K562 (cell line): ENCODE data around the gene ANKRD10.

Experiments used
- ATF3 ChIP-seq, 2 experiments: fragments of 450-650 bp in 1 of 2; sonication (generic) in 1 of 2; formaldehyde crosslinking in 1 of 2; IDR thresholded peaks in 1 of 2; conservative IDR thresholded peaks in 1 of 2; 2 replicates each; pipeline versions ENCODE4 v1.6.1 to v1.8.1; 2016 to 2023; ENCODE audit warnings: mild to moderate bottlenecking in 2 of 2, moderate library complexity in 2 of 2, inconsistent platforms in 1 of 2, missing genetic modification reagents in 1 of 2
- ELF4 ChIP-seq: fragments of 450-650 bp; formaldehyde crosslinking; IDR thresholded peaks from 2 replicates; pipeline ENCODE4 v1.4.0; 2022; ENCODE audit warnings: missing genetic modification characterization
- HDAC2 ChIP-seq: fragments of 450-650 bp; IDR thresholded peaks from 2 replicates; pipeline ENCODE4 v1.6.1; 2016; ENCODE audit warnings: mild to moderate bottlenecking
- KLF6 ChIP-seq: fragments of 250-450 bp; sonication (Bioruptor Pico); IDR thresholded peaks from 2 replicates; pipeline ENCODE4 v1.4.0; 2020; ENCODE audit warnings: mild to moderate bottlenecking, moderate library complexity, borderline replicate concordance
- PTBP1 ChIP-seq: fragments of 200-400 bp; formaldehyde crosslinking; IDR thresholded peaks from 2 replicates; pipeline ENCODE4 v1.6.1; 2017; ENCODE audit warnings: low read depth, low read length
- STAT5B ChIP-seq: fragments of 250-450 bp; sonication (Bioruptor Pico); IDR thresholded peaks from 2 replicates; pipeline ENCODE4 v1.8.0; 2021; ENCODE audit warnings: mild to moderate bottlenecking, inconsistent platforms
- YY1 ChIP-seq, 3 experiments: IDR thresholded peaks; 2 replicates each; pipeline ENCODE4 v1.6.1; 2011; ENCODE audit warnings: low read length in 2 of 3, mild to moderate bottlenecking in 2 of 3, moderate library complexity in 2 of 3, borderline replicate concordance in 1 of 3, control low read depth in 1 of 3, low read depth in 1 of 3; ENCODE audit not compliant: insufficient read depth in 3 of 3, insufficient replicate concordance in 2 of 3, control insufficient read depth in 1 of 3, insufficient read length in 1 of 3; ENCODE audit errors: extremely low read depth in 1 of 3
- ZNF3 ChIP-seq: fragments of 250-450 bp; sonication (Bioruptor Pico); IDR thresholded peaks from 2 replicates; pipeline ENCODE4 v1.5.0; 2021; ENCODE audit warnings: mild to moderate bottlenecking, moderate library complexity
- ZNF76 ChIP-seq: fragments of 250-450 bp; sonication (Bioruptor Pico); IDR thresholded peaks from 2 replicates; pipeline ENCODE4 v1.4.0; 2020; ENCODE audit warnings: mild to moderate bottlenecking, moderate library complexity, borderline replicate concordance
- TF ChIP-seq, protein P1 (sequence below), 3 experiments: IDR thresholded peaks in 2 of 3; conservative IDR thresholded peaks in 1 of 3; 2 replicates each; pipeline ENCODE4 v1.5.1; 2011 to 2012; ENCODE audit warnings: low read length in 3 of 3, mild to moderate bottlenecking in 3 of 3, control low read depth in 2 of 3, improper control_type of control experiment in 1 of 3, inconsistent platforms in 1 of 3, low read depth in 1 of 3, mixed read lengths in 1 of 3, moderate library complexity in 1 of 3; ENCODE audit not compliant: insufficient read depth in 2 of 3
- TF ChIP-seq, protein P2 (sequence below): IDR thresholded peaks from 2 replicates; pipeline ENCODE4 v1.6.1; 2011; ENCODE audit warnings: borderline replicate concordance, low read depth, mild to moderate bottlenecking, moderate library complexity, low read length; ENCODE audit not compliant: insufficient read depth, poor library complexity, severe bottlenecking

DNA sequence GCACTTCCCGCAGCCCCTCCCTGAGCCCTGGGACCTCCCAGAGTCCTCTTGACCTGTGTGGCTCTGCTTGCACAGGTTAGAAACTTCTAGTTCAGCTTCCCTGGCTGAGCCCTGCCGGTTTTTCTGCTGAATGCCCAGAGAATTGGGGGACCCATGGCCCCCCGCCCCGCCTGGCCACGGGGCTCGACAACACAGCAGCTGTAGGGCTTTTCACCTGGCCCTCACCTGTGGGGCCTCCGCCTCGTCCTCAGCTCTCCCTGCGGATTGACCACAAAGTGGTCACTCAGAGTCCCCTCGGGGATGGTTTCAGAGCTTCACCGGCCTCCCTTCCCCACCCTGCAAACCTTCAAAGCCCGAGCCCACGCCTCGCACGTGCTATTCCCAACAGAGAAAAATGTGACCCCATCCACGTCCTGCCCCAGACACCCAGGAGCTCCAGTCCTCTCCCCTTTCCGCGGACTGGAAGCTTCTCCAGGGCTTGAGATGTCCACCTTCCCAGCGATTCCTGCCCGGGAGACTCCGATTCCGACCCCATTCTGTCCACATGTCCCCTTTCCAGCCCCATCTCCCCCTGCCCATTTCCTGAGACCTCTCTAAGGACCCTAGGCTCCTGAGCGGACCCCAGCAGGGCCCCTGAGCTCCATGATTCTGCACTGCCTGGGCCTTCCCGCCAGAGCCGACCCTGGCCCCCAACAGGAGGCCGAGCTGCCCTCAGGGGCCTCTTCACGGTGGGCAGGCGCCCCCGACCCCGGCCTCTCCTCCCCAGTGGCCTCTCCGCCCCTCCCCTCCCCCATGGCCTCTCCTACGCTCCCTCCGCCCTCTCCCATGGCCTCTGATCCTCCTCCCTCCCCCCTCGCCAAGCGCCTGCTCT is 41.9 kb downstream of the ANKRD10 start:
- TF ChIP-seq ZNF3 (CRISPR knock-in tag) (no peak), PTBP1 (no peak), YY1 (IDR thresholded peaks at IDR 0.05; ENCODE audit: borderline replicate concordance in 1 of 3, control insufficient read depth in 1 of 3, extremely low read depth in 1 of 3, insufficient read depth in 3 of 3, insufficient read length in 1 of 3, insufficient replicate concordance in 2 of 3, low read depth in 1 of 3, low read length in 2 of 3) (no peak), HDAC2 (no peak), STAT5B (no peak), KLF6 (no peak), ELF4 (CRISPR knock-in tag) (no peak), ATF3 (IDR thresholded peaks at IDR 0.05) (no peak), ATF3 (CRISPR knock-in tag; conservative IDR thresholded peaks at IDR 0.05) (no peak), ZNF76 (CRISPR knock-in tag) (no peak)
- TF ChIP-seq, protein P1, sequence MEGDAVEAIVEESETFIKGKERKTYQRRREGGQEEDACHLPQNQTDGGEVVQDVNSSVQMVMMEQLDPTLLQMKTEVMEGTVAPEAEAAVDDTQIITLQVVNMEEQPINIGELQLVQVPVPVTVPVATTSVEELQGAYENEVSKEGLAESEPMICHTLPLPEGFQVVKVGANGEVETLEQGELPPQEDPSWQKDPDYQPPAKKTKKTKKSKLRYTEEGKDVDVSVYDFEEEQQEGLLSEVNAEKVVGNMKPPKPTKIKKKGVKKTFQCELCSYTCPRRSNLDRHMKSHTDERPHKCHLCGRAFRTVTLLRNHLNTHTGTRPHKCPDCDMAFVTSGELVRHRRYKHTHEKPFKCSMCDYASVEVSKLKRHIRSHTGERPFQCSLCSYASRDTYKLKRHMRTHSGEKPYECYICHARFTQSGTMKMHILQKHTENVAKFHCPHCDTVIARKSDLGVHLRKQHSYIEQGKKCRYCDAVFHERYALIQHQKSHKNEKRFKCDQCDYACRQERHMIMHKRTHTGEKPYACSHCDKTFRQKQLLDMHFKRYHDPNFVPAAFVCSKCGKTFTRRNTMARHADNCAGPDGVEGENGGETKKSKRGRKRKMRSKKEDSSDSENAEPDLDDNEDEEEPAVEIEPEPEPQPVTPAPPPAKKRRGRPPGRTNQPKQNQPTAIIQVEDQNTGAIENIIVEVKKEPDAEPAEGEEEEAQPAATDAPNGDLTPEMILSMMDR (IDR thresholded peaks at IDR 0.05 in 2 of 3, conservative IDR thresholded peaks at IDR 0.05 in 1 of 3; ENCODE audit: insufficient read depth in 2 of 3, low read depth in 1 of 3, low read length in 3 of 3), result no peak
- TF ChIP-seq, protein P2, sequence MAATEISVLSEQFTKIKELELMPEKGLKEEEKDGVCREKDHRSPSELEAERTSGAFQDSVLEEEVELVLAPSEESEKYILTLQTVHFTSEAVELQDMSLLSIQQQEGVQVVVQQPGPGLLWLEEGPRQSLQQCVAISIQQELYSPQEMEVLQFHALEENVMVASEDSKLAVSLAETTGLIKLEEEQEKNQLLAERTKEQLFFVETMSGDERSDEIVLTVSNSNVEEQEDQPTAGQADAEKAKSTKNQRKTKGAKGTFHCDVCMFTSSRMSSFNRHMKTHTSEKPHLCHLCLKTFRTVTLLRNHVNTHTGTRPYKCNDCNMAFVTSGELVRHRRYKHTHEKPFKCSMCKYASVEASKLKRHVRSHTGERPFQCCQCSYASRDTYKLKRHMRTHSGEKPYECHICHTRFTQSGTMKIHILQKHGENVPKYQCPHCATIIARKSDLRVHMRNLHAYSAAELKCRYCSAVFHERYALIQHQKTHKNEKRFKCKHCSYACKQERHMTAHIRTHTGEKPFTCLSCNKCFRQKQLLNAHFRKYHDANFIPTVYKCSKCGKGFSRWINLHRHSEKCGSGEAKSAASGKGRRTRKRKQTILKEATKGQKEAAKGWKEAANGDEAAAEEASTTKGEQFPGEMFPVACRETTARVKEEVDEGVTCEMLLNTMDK, result no peak
